Measurements from ENCODE around the gene B9D2.

B9D2 gene

DNA sequence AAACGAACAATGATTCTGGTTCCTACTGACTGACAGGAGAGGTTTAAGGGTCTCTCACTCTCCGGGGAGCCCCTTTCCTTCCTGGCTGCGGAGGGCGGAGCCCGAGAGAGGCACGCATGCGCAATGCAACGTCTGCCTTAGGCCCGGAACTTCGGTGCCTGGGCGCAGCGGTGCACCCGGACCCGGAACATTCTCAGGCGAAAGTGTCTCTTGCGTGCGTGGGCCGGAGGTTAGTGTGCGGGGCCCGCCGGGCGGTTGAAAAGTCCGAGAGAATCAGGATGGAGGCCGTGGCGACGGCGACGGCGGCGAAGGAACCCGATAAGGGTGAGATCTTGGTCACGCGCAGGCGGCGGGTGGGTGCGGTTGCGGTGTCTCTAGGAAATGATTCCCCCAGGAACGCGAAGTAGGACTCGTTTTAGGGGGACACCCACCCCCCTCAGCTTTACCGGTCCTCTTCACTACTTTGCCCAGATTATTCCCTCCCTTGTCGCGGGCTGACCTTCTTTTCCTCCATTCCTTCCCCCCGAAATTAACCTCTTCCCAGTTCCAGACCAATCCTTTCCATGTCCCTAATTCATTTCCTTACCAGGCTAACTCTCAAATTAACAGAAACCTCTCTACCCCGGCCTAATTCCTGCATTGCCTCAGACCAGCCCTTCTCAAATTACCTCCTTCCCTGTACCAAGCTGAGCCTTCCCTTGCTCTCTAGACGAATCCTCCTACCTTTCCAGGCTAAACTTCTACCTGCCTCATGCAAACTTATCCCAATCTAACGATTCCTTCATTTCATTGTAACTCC is 53.7 kb downstream of the B9D2 start, which contains the start of gene CCDC97 (continued):
- TF ChIP-seq, protein P1, sequence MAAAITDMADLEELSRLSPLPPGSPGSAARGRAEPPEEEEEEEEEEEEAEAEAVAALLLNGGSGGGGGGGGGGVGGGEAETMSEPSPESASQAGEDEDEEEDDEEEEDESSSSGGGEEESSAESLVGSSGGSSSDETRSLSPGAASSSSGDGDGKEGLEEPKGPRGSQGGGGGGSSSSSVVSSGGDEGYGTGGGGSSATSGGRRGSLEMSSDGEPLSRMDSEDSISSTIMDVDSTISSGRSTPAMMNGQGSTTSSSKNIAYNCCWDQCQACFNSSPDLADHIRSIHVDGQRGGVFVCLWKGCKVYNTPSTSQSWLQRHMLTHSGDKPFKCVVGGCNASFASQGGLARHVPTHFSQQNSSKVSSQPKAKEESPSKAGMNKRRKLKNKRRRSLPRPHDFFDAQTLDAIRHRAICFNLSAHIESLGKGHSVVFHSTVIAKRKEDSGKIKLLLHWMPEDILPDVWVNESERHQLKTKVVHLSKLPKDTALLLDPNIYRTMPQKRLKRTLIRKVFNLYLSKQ (tag by site-specific recombination; IDR thresholded peaks at IDR 0.05; ENCODE audit: borderline replicate concordance), result peak; percentile 62; the same call in 1 of the 2 replicates
- TF ChIP-seq ZNF140 (tag by site-specific recombination; IDR thresholded peaks at IDR 0.05), result no peak
- peak; percentile 74; the same call in 1 of the 2 replicates for TF ChIP-seq BCL11A (tag by site-specific recombination; IDR thresholded peaks at IDR 0.05; ENCODE audit: low read depth)
- TF ChIP-seq ZNF624 (tag by site-specific recombination; IDR thresholded peaks at IDR 0.05), result peak; percentile 94
- TF ChIP-seq ZFP3 (tag by site-specific recombination; IDR thresholded peaks at IDR 0.05; ENCODE audit: low read depth), result peak; percentile 60; the same call in 1 of the 2 replicates
- peak; percentile 90 for TF ChIP-seq ZNF600 (tag by site-specific recombination; IDR thresholded peaks at IDR 0.05)
- peak; percentile 22; the same call in 1 of the 2 replicates for TF ChIP-seq MYNN (tag by site-specific recombination; IDR thresholded peaks at IDR 0.05; ENCODE audit: borderline replicate concordance)
- TF ChIP-seq, protein P2, sequence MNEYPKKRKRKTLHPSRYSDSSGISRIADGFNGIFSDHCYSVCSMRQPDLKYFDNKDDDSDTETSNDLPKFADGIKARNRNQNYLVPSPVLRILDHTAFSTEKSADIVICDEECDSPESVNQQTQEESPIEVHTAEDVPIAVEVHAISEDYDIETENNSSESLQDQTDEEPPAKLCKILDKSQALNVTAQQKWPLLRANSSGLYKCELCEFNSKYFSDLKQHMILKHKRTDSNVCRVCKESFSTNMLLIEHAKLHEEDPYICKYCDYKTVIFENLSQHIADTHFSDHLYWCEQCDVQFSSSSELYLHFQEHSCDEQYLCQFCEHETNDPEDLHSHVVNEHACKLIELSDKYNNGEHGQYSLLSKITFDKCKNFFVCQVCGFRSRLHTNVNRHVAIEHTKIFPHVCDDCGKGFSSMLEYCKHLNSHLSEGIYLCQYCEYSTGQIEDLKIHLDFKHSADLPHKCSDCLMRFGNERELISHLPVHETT (tag by site-specific recombination; IDR thresholded peaks at IDR 0.05), result peak; percentile 99
- TF ChIP-seq, protein P3, sequence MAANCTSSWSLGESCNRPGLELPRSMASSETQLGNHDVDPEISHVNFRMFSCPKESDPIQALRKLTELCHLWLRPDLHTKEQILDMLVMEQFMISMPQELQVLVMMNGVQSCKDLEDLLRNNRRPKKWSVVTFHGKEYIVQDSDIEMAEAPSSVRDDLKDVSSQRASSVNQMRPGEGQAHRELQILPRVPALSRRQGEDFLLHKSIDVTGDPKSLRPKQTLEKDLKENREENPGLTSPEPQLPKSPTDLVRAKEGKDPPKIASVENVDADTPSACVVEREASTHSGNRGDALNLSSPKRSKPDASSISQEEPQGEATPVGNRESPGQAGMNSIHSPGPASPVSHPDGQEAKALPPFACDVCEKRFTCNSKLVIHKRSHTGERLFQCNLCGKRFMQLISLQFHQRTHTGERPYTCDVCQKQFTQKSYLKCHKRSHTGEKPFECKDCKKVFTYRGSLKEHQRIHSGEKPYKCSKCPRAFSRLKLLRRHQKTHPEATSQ (tag by site-specific recombination; IDR thresholded peaks at IDR 0.05), result peak; percentile 99
- TF ChIP-seq ZNF214 (tag by site-specific recombination; IDR thresholded peaks at IDR 0.05; ENCODE audit: borderline replicate concordance), result no peak
- TF ChIP-seq KLF10 (tag by site-specific recombination; IDR thresholded peaks at IDR 0.05), result peak; percentile 91
- TF ChIP-seq, protein P4, sequence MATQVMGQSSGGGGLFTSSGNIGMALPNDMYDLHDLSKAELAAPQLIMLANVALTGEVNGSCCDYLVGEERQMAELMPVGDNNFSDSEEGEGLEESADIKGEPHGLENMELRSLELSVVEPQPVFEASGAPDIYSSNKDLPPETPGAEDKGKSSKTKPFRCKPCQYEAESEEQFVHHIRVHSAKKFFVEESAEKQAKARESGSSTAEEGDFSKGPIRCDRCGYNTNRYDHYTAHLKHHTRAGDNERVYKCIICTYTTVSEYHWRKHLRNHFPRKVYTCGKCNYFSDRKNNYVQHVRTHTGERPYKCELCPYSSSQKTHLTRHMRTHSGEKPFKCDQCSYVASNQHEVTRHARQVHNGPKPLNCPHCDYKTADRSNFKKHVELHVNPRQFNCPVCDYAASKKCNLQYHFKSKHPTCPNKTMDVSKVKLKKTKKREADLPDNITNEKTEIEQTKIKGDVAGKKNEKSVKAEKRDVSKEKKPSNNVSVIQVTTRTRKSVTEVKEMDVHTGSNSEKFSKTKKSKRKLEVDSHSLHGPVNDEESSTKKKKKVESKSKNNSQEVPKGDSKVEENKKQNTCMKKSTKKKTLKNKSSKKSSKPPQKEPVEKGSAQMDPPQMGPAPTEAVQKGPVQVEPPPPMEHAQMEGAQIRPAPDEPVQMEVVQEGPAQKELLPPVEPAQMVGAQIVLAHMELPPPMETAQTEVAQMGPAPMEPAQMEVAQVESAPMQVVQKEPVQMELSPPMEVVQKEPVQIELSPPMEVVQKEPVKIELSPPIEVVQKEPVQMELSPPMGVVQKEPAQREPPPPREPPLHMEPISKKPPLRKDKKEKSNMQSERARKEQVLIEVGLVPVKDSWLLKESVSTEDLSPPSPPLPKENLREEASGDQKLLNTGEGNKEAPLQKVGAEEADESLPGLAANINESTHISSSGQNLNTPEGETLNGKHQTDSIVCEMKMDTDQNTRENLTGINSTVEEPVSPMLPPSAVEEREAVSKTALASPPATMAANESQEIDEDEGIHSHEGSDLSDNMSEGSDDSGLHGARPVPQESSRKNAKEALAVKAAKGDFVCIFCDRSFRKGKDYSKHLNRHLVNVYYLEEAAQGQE (tag by site-specific recombination; IDR thresholded peaks at IDR 0.05), result no peak; the same call in none of the 2 replicates
- TF ChIP-seq SP2 (tag by site-specific recombination; IDR thresholded peaks at IDR 0.05), result peak; percentile 74
- peak; percentile 65; the same call in 1 of the 2 replicates for TF ChIP-seq ZIC2 (tag by site-specific recombination; IDR thresholded peaks at IDR 0.05)
- TF ChIP-seq BCL11B (tag by site-specific recombination; IDR thresholded peaks at IDR 0.05; ENCODE audit: low read depth), result no peak; the same call in 1 of the 2 replicates
- peak; percentile 98 for TF ChIP-seq SP7 (tag by site-specific recombination; IDR thresholded peaks at IDR 0.05)
- TF ChIP-seq, protein P5, sequence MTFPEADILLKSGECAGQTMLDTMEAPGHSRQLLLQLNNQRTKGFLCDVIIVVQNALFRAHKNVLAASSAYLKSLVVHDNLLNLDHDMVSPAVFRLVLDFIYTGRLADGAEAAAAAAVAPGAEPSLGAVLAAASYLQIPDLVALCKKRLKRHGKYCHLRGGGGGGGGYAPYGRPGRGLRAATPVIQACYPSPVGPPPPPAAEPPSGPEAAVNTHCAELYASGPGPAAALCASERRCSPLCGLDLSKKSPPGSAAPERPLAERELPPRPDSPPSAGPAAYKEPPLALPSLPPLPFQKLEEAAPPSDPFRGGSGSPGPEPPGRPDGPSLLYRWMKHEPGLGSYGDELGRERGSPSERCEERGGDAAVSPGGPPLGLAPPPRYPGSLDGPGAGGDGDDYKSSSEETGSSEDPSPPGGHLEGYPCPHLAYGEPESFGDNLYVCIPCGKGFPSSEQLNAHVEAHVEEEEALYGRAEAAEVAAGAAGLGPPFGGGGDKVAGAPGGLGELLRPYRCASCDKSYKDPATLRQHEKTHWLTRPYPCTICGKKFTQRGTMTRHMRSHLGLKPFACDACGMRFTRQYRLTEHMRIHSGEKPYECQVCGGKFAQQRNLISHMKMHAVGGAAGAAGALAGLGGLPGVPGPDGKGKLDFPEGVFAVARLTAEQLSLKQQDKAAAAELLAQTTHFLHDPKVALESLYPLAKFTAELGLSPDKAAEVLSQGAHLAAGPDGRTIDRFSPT (tag by site-specific recombination; IDR thresholded peaks at IDR 0.05), result peak; percentile 51; the same call in 1 of the 2 replicates
- no peak for TF ChIP-seq GLI2 (tag by site-specific recombination; IDR thresholded peaks at IDR 0.05; ENCODE audit: borderline replicate concordance, low read depth)
- peak; percentile 84 for TF ChIP-seq ZNF664 (tag by site-specific recombination; IDR thresholded peaks at IDR 0.05)
- TF ChIP-seq ZNF311 (tag by site-specific recombination; IDR thresholded peaks at IDR 0.05; ENCODE audit: borderline replicate concordance), result no peak
- TF ChIP-seq ZNF274 (IDR thresholded peaks at IDR 0.05; ENCODE audit: low read length), result no peak
- peak; percentile 30; the same call in 1 of the 2 replicates for TF ChIP-seq ZNF274 (tag by site-specific recombination; IDR thresholded peaks at IDR 0.05; ENCODE audit: borderline replicate concordance)
- TF ChIP-seq ZBTB7A (tag by site-specific recombination; IDR thresholded peaks at IDR 0.05; ENCODE audit: low read depth), result peak; percentile 95; the same call in 1 of the 2 replicates
- no peak for TF ChIP-seq ZNF302 (tag by site-specific recombination; IDR thresholded peaks at IDR 0.05; ENCODE audit: low read depth)
- peak; percentile 100 for TF ChIP-seq ZNF501 (tag by site-specific recombination; IDR thresholded peaks at IDR 0.05)
- no peak for TF ChIP-seq ZNF677 (tag by site-specific recombination; IDR thresholded peaks at IDR 0.05)
- TF ChIP-seq YY1 (tag by site-specific recombination; IDR thresholded peaks at IDR 0.05), result peak; percentile 85
